Small intestine (tissue), 16 donors: ENCODE measurements around the gene TRIM64. TPM values are rescaled to one million over a fixed set of nuclear protein-coding genes. Genes with fewer than 3 reads are reported as not detected.
"Not testable (repeated sequence)": the region's sequence is repeated elsewhere in the genome, so short reads cannot be mapped to it uniquely, and the experiment has no call there.

Experiments used
- DNase-seq, 2 donors: peaks; one replicate each; pipeline versions ENCODE4 v3.0.0 to v3.0.0-alpha.2; 2013
- FAIRE-seq: peaks from 2 replicates; lab custom pipeline; 2012; peaks lifted over from hg19 to GRCh38; lab: Jason Lieb, UNC
- H3K27ac ChIP-seq, 3 donors: one replicate each; pipeline ENCODE4 v1.5.1; 2013; ENCODE audit warnings: low read length in 2 of 3, mild to moderate bottlenecking in 2 of 3, control low read depth in 1 of 3, inconsistent platforms in 1 of 3, low read depth in 1 of 3, moderate library complexity in 1 of 3
- H3K27me3 ChIP-seq, 3 donors: one replicate each; pipeline ENCODE4 v1.6.1; 2013; ENCODE audit warnings: low read length in 3 of 3, inconsistent platforms in 1 of 3; ENCODE audit not compliant: control insufficient read depth in 3 of 3, insufficient read depth in 3 of 3
- H3K36me3 ChIP-seq, 3 donors: one replicate each; pipeline ENCODE4 v1.6.1; 2013; ENCODE audit warnings: low read length in 3 of 3, inconsistent platforms in 1 of 3, low read depth in 1 of 3, mild to moderate bottlenecking in 1 of 3, moderate library complexity in 1 of 3; ENCODE audit not compliant: control insufficient read depth in 3 of 3, insufficient read depth in 2 of 3
- H3K4me1 ChIP-seq, 3 donors: one replicate each; pipeline ENCODE4 v1.6.1; 2013; ENCODE audit warnings: low read length in 2 of 3, inconsistent platforms in 1 of 3, low read depth in 1 of 3, mild to moderate bottlenecking in 1 of 3, moderate library complexity in 1 of 3; ENCODE audit not compliant: control insufficient read depth in 3 of 3, insufficient read depth in 2 of 3
- H3K4me3 ChIP-seq, 3 donors: one replicate each; pipeline ENCODE4 v1.5.1; 2013; ENCODE audit warnings: low read length in 3 of 3, control low read depth in 1 of 3, inconsistent platforms in 1 of 3, low read depth in 1 of 3, mild to moderate bottlenecking in 1 of 3, moderate library complexity in 1 of 3
- H3K9me3 ChIP-seq, 2 donors: one replicate each; pipeline ENCODE4 v1.6.1; 2013; ENCODE audit warnings: low read depth in 1 of 2, low read length in 1 of 2; ENCODE audit not compliant: control insufficient read depth in 2 of 2, insufficient read depth in 1 of 2
- WGBS, 3 donors: extraction: QIAGEN DNeasy Blood & Tissue Kit; methylation state at CpG; one replicate each; pipeline ENCODE4 v1.1.7; 2013; 5-methylcytosine and 5-hydroxymethylcytosine counted together
- long read RNA-seq, 10 donors: transcript quantifications; one replicate each; lab custom pipeline, GENCODE V29; 2026
- polyA plus RNA-seq, 4 donors: library from polyadenylated mRNA; stranded (reverse) in 3 of 4; unstranded in 1 of 4; fragments of 200-250 nt in 3 of 4; fragments of 120-200 nt in 1 of 4; gene quantifications; one replicate each; pipeline versions ENCODE4 v1.2.1 to v1.2.3, GENCODE V29; 2013
- donor health status: healthy with polysubstance abuse.
- donor health status: control.
- donor health status: control.
- donor health status: Bipolar disorder and iron deficiency.
- donor health status: healthy.

TRIM64 gene, protein sequence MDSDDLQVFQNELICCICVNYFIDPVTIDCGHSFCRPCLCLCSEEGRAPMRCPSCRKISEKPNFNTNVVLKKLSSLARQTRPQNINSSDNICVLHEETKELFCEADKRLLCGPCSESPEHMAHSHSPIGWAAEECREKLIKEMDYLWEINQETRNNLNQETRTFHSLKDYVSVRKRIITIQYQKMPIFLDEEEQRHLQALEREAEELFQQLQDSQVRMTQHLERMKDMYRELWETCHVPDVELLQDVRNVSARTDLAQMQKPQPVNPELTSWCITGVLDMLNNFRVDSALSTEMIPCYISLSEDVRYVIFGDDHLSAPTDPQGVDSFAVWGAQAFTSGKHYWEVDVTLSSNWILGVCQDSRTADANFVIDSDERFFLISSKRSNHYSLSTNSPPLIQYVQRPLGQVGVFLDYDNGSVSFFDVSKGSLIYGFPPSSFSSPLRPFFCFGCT
- not detected for polyA plus RNA-seq
- long read RNA-seq, donor 1: 0 reads
- long read RNA-seq, donor 2: 0 reads
- long read RNA-seq, donor 3: 0 reads
- long read RNA-seq, donor 4: 0 reads
- long read RNA-seq, donor 5: 0 reads
- long read RNA-seq, donor 6: 0 reads
- long read RNA-seq, donor 7: 0 reads
- long read RNA-seq, donor 8: 0 reads
- long read RNA-seq, donor 9: 0 reads
- long read RNA-seq, donor 10: 0 reads

DNA sequence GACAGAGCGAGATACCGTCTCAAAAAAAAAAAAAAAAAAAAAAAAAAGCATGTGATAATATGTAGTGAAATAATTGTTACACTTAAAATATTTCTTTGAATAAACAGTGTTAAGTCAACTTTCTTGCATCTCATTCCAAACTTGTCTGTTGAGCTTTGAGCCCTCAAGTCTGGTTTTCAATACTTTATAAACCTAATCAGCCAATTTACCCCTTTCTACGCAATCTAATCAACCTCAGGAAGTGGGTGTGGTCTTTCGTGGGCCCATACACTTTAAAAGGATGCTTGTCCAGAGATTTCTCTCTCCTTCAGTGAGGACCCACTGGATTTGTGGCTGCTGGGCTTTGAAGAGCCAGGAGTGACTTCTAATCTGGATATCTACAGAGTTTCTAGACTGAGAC, at the start of gene TRIM64:
TSS of gene TRIM64 (plus strand) at position 301 of the 400 bp plus-strand sequence. CDS start 2,467 bp downstream, outside the sequence.
- not testable (repeated sequence) for H3K9me3 ChIP-seq, FAIRE-seq, H3K4me3 ChIP-seq, DNase-seq, H3K4me1 ChIP-seq, H3K36me3 ChIP-seq, H3K27ac ChIP-seq, H3K27me3 ChIP-seq
- WGBS, 3 donors: no CpG with 5 or more reads among the region's 4 CpGs

DNA sequence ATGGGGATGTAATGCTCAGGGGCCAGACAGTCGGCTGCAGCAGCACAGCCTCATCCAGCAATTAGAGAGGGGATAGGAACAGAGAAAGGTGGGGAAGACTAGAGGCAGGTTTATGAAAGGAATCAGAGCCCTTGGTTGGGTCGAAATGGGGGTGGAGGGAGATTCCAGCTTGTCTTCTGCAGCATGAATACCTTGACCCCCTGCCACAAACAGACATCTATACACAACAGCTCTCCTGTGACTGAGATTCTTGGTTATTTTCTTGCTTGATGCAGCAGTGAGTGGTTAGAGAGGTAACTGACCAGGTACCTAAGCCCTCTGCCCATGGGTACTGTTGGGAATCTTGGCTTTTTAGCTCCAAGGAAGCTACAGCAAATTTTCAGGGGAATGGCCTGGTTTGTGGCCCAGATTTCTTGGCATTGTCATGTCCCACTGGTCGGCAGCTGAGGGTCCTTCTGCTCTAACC, 43.6 kb upstream of the TRIM64 start, which contains the start of gene TRIM49D1:
TSS of gene TRIM49D1 (minus strand) at position 51 of the 466 bp plus-strand sequence. CDS start 4,535 bp downstream, outside the sequence.
- FAIRE-seq (no peak), DNase-seq (peak in 1 of 2 donors; percentile 0)
- Histone ChIP-seq H3K27ac (no peak within 1 kb of the TSS), H3K9me3 (no peaks in the 10 kb centered on the region), H3K36me3 (no peaks in the 10 kb centered on the region), H3K4me3 (no peak within 1 kb of the TSS), H3K4me1 (no peaks in the 10 kb centered on the region), H3K27me3 (no peaks in the 10 kb centered on the region)
- WGBS, 3 donors: 33 to 66% (median 34%) methylated on average over 3 of the region's 3 CpGs

DNA sequence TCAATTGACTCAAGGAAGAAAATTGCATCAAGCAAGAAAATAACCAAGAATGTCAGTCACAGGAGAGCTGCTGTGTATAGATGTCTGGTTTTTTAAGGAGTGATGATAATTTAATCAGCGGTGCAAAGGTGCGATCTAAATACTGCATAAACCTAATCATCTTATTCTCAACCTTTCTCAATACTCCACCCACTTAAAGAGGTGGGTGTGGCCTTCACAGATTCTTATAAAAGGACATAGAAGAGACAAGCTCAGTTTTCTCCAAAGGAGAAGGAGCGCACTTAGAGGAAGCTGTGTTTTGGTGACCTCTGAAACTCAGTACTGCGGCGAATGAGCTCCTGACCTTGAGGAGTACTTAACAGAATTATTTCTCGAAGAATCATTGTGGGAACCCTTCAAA, 42.1 kb upstream of the TRIM64 start, which contains the start of gene TRIM49D2:
TSS of gene TRIM49D2 (plus strand) at position 301 of the 400 bp plus-strand sequence. CDS start 2,698 bp downstream, outside the sequence.
- H3K27me3 ChIP-seq, H3K4me1 ChIP-seq, H3K27ac ChIP-seq, FAIRE-seq, H3K4me3 ChIP-seq, DNase-seq, H3K9me3 ChIP-seq, H3K36me3 ChIP-seq: not testable (repeated sequence)
- 87 to 94% (median 93%) methylated on average over 2 of the region's 6 CpGs for WGBS, 3 donors

DNA sequence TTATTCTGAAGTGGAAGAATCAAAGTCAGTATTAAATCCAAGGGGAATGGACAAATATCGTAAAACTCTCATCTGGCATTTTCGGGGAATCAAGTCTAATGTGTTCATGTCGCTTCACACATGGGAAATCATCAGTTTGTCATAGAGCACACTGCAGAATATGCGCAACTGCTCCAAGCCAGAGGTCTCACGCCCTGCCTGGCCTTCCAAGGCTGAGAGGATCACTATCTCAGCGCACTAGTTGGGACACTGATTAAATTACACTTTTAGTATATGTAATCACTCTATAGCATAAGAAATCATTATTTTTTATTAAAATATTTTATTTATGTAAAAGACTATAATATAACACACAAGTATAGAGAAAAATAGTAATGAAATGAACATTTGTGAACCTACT, 5.0 kb upstream of the TRIM64 start:
- not testable (repeated sequence) for H3K9me3 ChIP-seq, H3K36me3 ChIP-seq, H3K4me3 ChIP-seq, FAIRE-seq, H3K27ac ChIP-seq, DNase-seq, H3K4me1 ChIP-seq, H3K27me3 ChIP-seq
- WGBS, 3 donors: 75 to 90% (median 81%) methylated on average over 3 to 4 of the region's 6 CpGs

Other genes starting within 250 kb of the TRIM64 start
- gene TRIM49, start 157.5 kb upstream of the TRIM64 start, polyA plus RNA-seq: not detected
- gene TRIM64B, start 87.5 kb upstream of the TRIM64 start, polyA plus RNA-seq: not detected
- not detected for gene TRIM49D1, start 43.8 kb upstream of the TRIM64 start, polyA plus RNA-seq
- not detected for gene TRIM49D2, start 42.0 kb upstream of the TRIM64 start, polyA plus RNA-seq
- gene TRIM49C, start 65.1 kb downstream of the TRIM64 start, polyA plus RNA-seq: not detected
- gene UBTFL1, start 119.9 kb downstream of the TRIM64 start, polyA plus RNA-seq: not detected
- 1 to 10 TPM in 1 of 4 donors, under 1 TPM in 1, not detected in 2; 0.39 to 5.5 TPM for gene NAALAD2, start 168.6 kb downstream of the TRIM64 start, polyA plus RNA-seq